ENCODE data around the gene CACNA1I. TPM values are rescaled to one million over a fixed set of nuclear protein-coding genes. Genes with fewer than 3 reads are reported as not detected.

The CACNA1I gene
- total RNA-seq, 2 donors from 2014 or later: 0.08 TPM; not detected in 1

GRCh38 chr22:39658806-39659463 is 88.4 kb downstream of the CACNA1I start:
- Histone ChIP-seq H3K9me3 (no peaks in the 10 kb centered on the region), H3K4me3 (no peak overlapping the region), H3K4me1 (peaks cover 0 to 15% of the 10 kb centered on the region in 2 donors), H3K27ac (no peak overlapping the region), H3K36me3 (no peaks in the 10 kb centered on the region), H3K27me3 (peaks cover 12 to 32% of the 10 kb centered on the region in 2 donors)
- DNase-seq (ENCODE audit: low spot score): no peak
- TF ChIP-seq CTCF (IDR thresholded peaks at IDR 0.05): no peak

GRCh38 chr22:39661501-39661841 is 90.9 kb downstream of the CACNA1I start:
- TF ChIP-seq CTCF (IDR thresholded peaks at IDR 0.05): no peak

GRCh38 chr22:39661842-39662685 is 91.5 kb downstream of the CACNA1I start:
- Histone ChIP-seq H3K9me3 (no peaks in the 10 kb centered on the region), H3K4me3 (peak overlapping the region in 1 of 2 donors; percentile 31), H3K4me1 (peaks cover 0 to 24% of the 10 kb centered on the region in 2 donors), H3K27me3 (peaks cover 12 to 37% of the 10 kb centered on the region in 2 donors), H3K36me3 (no peaks in the 10 kb centered on the region), H3K27ac (no peak overlapping the region)
- no peak for TF ChIP-seq CTCF (IDR thresholded peaks at IDR 0.05)
- DNase-seq (ENCODE audit: low spot score): no peak

More at GRCh38 chr22:39661501-39661841, 90.9 kb downstream of the CACNA1I start:
- DNase-seq (ENCODE audit: low spot score): no peak
- no peak overlapping the region for H3K4me3 ChIP-seq
- H3K9me3 ChIP-seq: no peaks in the 10 kb centered on the region
- no peak overlapping the region for H3K27ac ChIP-seq
- peaks cover 0 to 24% of the 10 kb centered on the region in 2 donors for H3K4me1 ChIP-seq
- H3K27me3 ChIP-seq: peaks cover 12 to 37% of the 10 kb centered on the region in 2 donors
- H3K36me3 ChIP-seq: no peaks in the 10 kb centered on the region

GRCh38 chr22:39662686-39663052 is 92.1 kb downstream of the CACNA1I start:
- Histone ChIP-seq H3K9me3 (no peaks in the 10 kb centered on the region), H3K4me3 (peak overlapping the region in 1 of 2 donors; percentile 31), H3K27me3 (peaks cover 12 to 37% of the 10 kb centered on the region in 2 donors), H3K4me1 (peaks cover 0 to 24% of the 10 kb centered on the region in 2 donors), H3K27ac (no peak overlapping the region), H3K36me3 (no peaks in the 10 kb centered on the region)
- no peak for DNase-seq (ENCODE audit: low spot score)
- TF ChIP-seq CTCF (IDR thresholded peaks at IDR 0.05): no peak

GRCh38 chr22:39663751-39664150 is 93.2 kb downstream of the CACNA1I start:
- no peak for DNase-seq (ENCODE audit: low spot score)
- Histone ChIP-seq H3K27me3 (peaks cover 12 to 37% of the 10 kb centered on the region in 2 donors), H3K36me3 (no peaks in the 10 kb centered on the region), H3K4me1 (peaks cover 0 to 24% of the 10 kb centered on the region in 2 donors), H3K27ac (no peak overlapping the region), H3K4me3 (no peak overlapping the region), H3K9me3 (no peaks in the 10 kb centered on the region)
- no peak for TF ChIP-seq CTCF (IDR thresholded peaks at IDR 0.05)

Data from right atrium auricular region (tissue), 2 donors.